ENCODE data around the gene MIPOL1. TPM values are rescaled to one million over a fixed set of nuclear protein-coding genes. Genes with fewer than 3 reads are reported as not detected.

The MIPOL1 gene
- total and polyA plus RNA-seq, 2 of the 13 experiments (the other 11 are each of a cell fraction or from before 2014, with no cell fraction given): 8.6 to 34.2 TPM

DNA sequence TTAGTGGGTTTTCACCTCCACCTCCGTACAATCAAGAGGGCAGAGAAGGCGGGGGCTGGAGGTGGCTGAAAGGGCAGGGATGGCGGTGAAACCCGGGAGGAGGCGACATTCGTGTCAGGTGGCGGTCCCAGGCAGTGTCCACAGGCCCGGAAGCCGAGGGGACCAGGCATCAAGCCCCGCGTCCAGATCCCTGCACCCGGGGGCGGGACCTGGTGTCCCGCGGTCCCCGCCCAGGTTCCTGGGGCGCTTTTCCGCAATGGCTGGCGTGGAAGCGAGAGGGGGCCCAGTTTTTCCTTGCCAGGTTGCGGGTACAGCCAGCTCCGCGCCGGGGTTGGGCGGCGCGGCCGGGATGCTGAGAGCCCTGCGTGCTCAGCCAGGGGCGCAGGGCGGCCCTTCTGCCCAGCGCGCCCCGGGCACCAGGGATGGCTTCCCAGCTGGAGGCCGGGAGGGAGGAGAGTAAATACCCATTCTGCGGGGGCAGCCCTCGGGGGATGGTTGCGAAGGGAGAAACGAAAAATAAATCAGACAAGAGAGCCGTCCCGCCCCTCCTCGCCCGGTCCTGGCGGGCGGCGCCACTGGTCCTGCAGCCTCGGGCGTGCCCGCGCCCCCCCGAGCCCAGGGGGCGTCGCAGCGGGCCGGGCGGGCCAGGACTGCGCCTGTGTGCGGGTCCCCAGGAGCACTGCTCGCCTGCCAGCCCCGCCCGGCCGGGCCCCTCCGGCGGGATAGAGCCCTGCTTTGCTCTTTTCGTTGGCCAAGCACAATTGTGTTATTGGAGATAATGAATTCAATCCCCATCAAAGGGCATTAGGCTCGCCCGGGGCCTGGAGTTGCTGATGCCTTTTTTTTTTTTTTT lies 385.8 kb downstream of the MIPOL1 start (continued):
- peak; percentile 51 for TF ChIP-seq ZMYM4 (CRISPR knock-in tag; IDR thresholded peaks at IDR 0.05)
- TF ChIP-seq AGO1 (IDR thresholded peaks at IDR 0.05; ENCODE audit: low read depth, low read length, poor library complexity, severe bottlenecking): peak; percentile 48
- TF ChIP-seq ZBTB33 (CRISPR knock-in tag; IDR thresholded peaks at IDR 0.05): no peak
- peak; percentile 45; the same call in 1 of the 2 replicates for TF ChIP-seq TFAP4 (IDR thresholded peaks at IDR 0.05; ENCODE audit: borderline replicate concordance, low read depth)
- peak; percentile 25; the same call in 1 of the 2 replicates for TF ChIP-seq KLF15 (CRISPR knock-in tag; IDR thresholded peaks at IDR 0.05; ENCODE audit: borderline replicate concordance)
- TF ChIP-seq HNRNPK (IDR thresholded peaks at IDR 0.05; ENCODE audit: low read depth, low read length, poor library complexity, severe bottlenecking): peak; percentile 30
- TF ChIP-seq IRF2 (CRISPR knock-in tag; IDR thresholded peaks at IDR 0.05): peak; percentile 46; the same call in 1 of the 2 replicates
- 0 out of 2 replicates have a peak, but pooled peaks have one; percentile 53 for TF ChIP-seq KLF6 (CRISPR knock-in tag; IDR thresholded peaks at IDR 0.05)
- TF ChIP-seq ZSCAN25 (CRISPR knock-in tag; IDR thresholded peaks at IDR 0.05): peak; percentile 17; the same call in 1 of the 2 replicates
- peak; percentile 88; the same call in 1 of the 2 replicates for TF ChIP-seq ZNF274 (CRISPR knock-in tag; IDR thresholded peaks at IDR 0.05)
- TF ChIP-seq ZNF20 (CRISPR knock-in tag; IDR thresholded peaks at IDR 0.05): peak; percentile 51; the same call in 1 of the 2 replicates
- peak; percentile 25 for TF ChIP-seq CBX1 (IDR thresholded peaks at IDR 0.05; ENCODE audit: low read depth)
- TF ChIP-seq, protein P1, sequence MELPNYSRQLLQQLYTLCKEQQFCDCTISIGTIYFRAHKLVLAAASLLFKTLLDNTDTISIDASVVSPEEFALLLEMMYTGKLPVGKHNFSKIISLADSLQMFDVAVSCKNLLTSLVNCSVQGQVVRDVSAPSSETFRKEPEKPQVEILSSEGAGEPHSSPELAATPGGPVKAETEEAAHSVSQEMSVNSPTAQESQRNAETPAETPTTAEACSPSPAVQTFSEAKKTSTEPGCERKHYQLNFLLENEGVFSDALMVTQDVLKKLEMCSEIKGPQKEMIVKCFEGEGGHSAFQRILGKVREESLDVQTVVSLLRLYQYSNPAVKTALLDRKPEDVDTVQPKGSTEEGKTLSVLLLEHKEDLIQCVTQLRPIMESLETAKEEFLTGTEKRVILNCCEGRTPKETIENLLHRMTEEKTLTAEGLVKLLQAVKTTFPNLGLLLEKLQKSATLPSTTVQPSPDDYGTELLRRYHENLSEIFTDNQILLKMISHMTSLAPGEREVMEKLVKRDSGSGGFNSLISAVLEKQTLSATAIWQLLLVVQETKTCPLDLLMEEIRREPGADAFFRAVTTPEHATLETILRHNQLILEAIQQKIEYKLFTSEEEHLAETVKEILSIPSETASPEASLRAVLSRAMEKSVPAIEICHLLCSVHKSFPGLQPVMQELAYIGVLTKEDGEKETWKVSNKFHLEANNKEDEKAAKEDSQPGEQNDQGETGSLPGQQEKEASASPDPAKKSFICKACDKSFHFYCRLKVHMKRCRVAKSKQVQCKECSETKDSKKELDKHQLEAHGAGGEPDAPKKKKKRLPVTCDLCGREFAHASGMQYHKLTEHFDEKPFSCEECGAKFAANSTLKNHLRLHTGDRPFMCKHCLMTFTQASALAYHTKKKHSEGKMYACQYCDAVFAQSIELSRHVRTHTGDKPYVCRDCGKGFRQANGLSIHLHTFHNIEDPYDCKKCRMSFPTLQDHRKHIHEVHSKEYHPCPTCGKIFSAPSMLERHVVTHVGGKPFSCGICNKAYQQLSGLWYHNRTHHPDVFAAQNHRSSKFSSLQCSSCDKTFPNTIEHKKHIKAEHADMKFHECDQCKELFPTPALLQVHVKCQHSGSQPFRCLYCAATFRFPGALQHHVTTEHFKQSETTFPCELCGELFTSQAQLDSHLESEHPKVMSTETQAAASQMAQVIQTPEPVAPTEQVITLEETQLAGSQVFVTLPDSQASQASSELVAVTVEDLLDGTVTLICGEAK (IDR thresholded peaks at IDR 0.05): no peak
- TF ChIP-seq, protein P1 (CRISPR knock-in tag; IDR thresholded peaks at IDR 0.05): 0 out of 2 replicates have a peak, but pooled peaks have one; percentile 14
- TF ChIP-seq ZNF747 (CRISPR knock-in tag; IDR thresholded peaks at IDR 0.05; ENCODE audit: borderline replicate concordance): 0 out of 2 replicates have a peak, but pooled peaks have one; percentile 31
